CD14-positive monocyte (primary cell): ENCODE results near the gene COL5A2. TPM values are rescaled to one million over a fixed set of nuclear protein-coding genes. Genes with fewer than 3 reads are reported as not detected.

Experiments
- DNase-seq, 3 donors: peaks; one replicate each; pipeline ENCODE4 v3.0.0-alpha.2; 2011 to 2022
- H2AFZ ChIP-seq: 2 replicates; pipeline ENCODE4 v1.6.0; 2012; ENCODE audit warnings: mild to moderate bottlenecking, low read depth, low read length, inconsistent platforms; ENCODE audit not compliant: insufficient read depth, poor library complexity, severe bottlenecking
- H3K27ac ChIP-seq, 2 donors: 1 replicate in 1 of 2; 2 replicates in 1 of 2; pipeline ENCODE4 v1.5.1; 2012 to 2013; ENCODE audit warnings: low read length in 2 of 2, control low read depth in 1 of 2, inconsistent platforms in 1 of 2, low read depth in 1 of 2, mild to moderate bottlenecking in 1 of 2
- H3K27me3 ChIP-seq, 2 donors: one replicate each; pipeline versions ENCODE4 v1.6.0 to v1.6.1; 2011 to 2013; ENCODE audit warnings: low read length in 2 of 2; ENCODE audit not compliant: control insufficient read depth in 2 of 2, insufficient read depth in 2 of 2
- H3K36me3 ChIP-seq, 2 donors: replicated peaks in 1 of 2; 1 replicate in 1 of 2; 2 replicates in 1 of 2; pipeline versions ENCODE4 v1.5.1 to v1.6.1; 2012 to 2013; ENCODE audit warnings: low read length in 2 of 2, control low read depth in 1 of 2, inconsistent platforms in 1 of 2, mild to moderate bottlenecking in 1 of 2; ENCODE audit not compliant: insufficient read depth in 2 of 2, control insufficient read depth in 1 of 2
- H3K4me1 ChIP-seq, 2 donors: 1 replicate in 1 of 2; 2 replicates in 1 of 2; pipeline versions ENCODE4 v1.5.1 to v1.6.1; 2012 to 2013; ENCODE audit warnings: low read length in 2 of 2, control low read depth in 1 of 2, inconsistent platforms in 1 of 2, mild to moderate bottlenecking in 1 of 2, moderate library complexity in 1 of 2; ENCODE audit not compliant: insufficient read depth in 2 of 2, control insufficient read depth in 1 of 2
- H3K4me2 ChIP-seq: replicated peaks from 2 replicates; pipeline ENCODE3; 2012; ENCODE audit warnings: low read length, moderate library complexity, mild to moderate bottlenecking; ENCODE audit not compliant: poor library complexity, severe bottlenecking; ENCODE audit errors: extremely low read depth
- H3K4me3 ChIP-seq, 3 experiments: fragments of 200-600 bp in 1 of 3; sonication (generic) in 1 of 3; replicated peaks in 1 of 3; 1 replicate in 2 of 3; 2 replicates in 1 of 3; pipeline ENCODE4 v1.5.1; 2011 to 2013; ENCODE audit warnings: low read length in 3 of 3, mild to moderate bottlenecking in 3 of 3, control low read depth in 2 of 3, low read depth in 2 of 3, inconsistent platforms in 1 of 3, moderate library complexity in 1 of 3
- H3K79me2 ChIP-seq: 2 replicates; pipeline ENCODE4 v1.6.0; 2012; ENCODE audit warnings: mild to moderate bottlenecking, control low read depth, inconsistent platforms, low read length, moderate library complexity; ENCODE audit not compliant: insufficient read depth
- H3K9ac ChIP-seq: 2 replicates; pipeline ENCODE4 v1.6.0; 2017; ENCODE audit warnings: low read length, mild to moderate bottlenecking; ENCODE audit not compliant: insufficient read depth, poor library complexity, severe bottlenecking
- H3K9me3 ChIP-seq, 2 donors: replicated peaks in 1 of 2; 1 replicate in 1 of 2; 2 replicates in 1 of 2; pipeline versions ENCODE4 v1.5.1 to v1.6.1; 2012 to 2013; ENCODE audit warnings: low read length in 2 of 2, control low read depth in 1 of 2; ENCODE audit not compliant: control insufficient read depth in 1 of 2, insufficient read depth in 1 of 2
- H4K20me1 ChIP-seq: 2 replicates; pipeline ENCODE4 v1.6.0; 2012; ENCODE audit warnings: mild to moderate bottlenecking, low read length, control low read depth, moderate library complexity; ENCODE audit not compliant: insufficient read depth
- H3K27ac Mint-ChIP-seq, 7 donors: one replicate each; pipeline ENCODE4 v1.8.0; 2020; ENCODE audit warnings: mild to moderate bottlenecking in 7 of 7, mixed read lengths in 7 of 7, moderate library complexity in 6 of 7, inconsistent platforms in 2 of 7
- H3K27me3 Mint-ChIP-seq, 3 donors: one replicate each; pipeline ENCODE4 v1.8.0; 2021 to 2022; ENCODE audit warnings: low read depth in 3 of 3, mild to moderate bottlenecking in 3 of 3, mixed read lengths in 3 of 3, moderate library complexity in 3 of 3, inconsistent platforms in 1 of 3
- H3K36me3 Mint-ChIP-seq, 2 donors: one replicate each; pipeline ENCODE4 v1.8.0; 2020; ENCODE audit warnings: mixed read lengths in 2 of 2, inconsistent platforms in 1 of 2, mild to moderate bottlenecking in 1 of 2
- H3K4me1 Mint-ChIP-seq: one replicate; pipeline ENCODE4 v1.8.0; 2020; ENCODE audit warnings: mild to moderate bottlenecking, mixed read lengths
- H3K4me3 Mint-ChIP-seq, 2 donors: one replicate each; pipeline ENCODE4 v1.8.0; 2020; ENCODE audit warnings: mild to moderate bottlenecking in 2 of 2, mixed read lengths in 2 of 2, moderate library complexity in 1 of 2
- H3K9me3 Mint-ChIP-seq, 7 donors: one replicate each; pipeline ENCODE4 v1.8.0; 2020 to 2022; ENCODE audit warnings: mixed read lengths in 7 of 7, mild to moderate bottlenecking in 6 of 7, moderate library complexity in 6 of 7, inconsistent platforms in 2 of 7
- CTCF ChIP-seq: fragments of 200-600 bp; IDR thresholded peaks from one replicate; pipeline ENCODE4 v1.8.0; 2022; ENCODE audit warnings: antibody characterized with exemption, mild to moderate bottlenecking
- WGBS: methylation state at CpG from one replicate; pipeline ENCODE4 v1.1.5; 2013; ENCODE audit warnings: missing lambda C conversion rate; ENCODE audit not compliant: insufficient coverage; 5-methylcytosine and 5-hydroxymethylcytosine counted together
- intact Hi-C, 2 donors: fragments of 100-400 bp; cut with micrococcal nuclease; formaldehyde crosslinking; loops; one replicate each; pipeline versions ENCODE4 v1.15.0 to v1.15.1; 2023
- polyA plus RNA-seq, 3 donors: library from polyadenylated mRNA; depleted of rRNA in 1 of 3; unstranded in 2 of 3; stranded (reverse) in 1 of 3; fragments of 300-500 nt in 2 of 3; fragments of >200 nt in 1 of 3; fragmentation: Illumina TruSeq in 2 of 3; gene quantifications; 1 replicate in 2 of 3; 2 replicates in 1 of 3; pipeline ENCODE4 v1.2.3, GENCODE V29; 2012 to 2021

Gene COL5A2
- polyA plus RNA-seq, 3 donors: 0.13 TPM; not detected in 2

- Histone ChIP-seq H3K4me3 (no peak overlapping the region), H3K36me3 (no peaks in the 10 kb centered on the region), H4K20me1 (no peaks in the 10 kb centered on the region), H3K27ac (no peak overlapping the region), H3K9ac (no peak overlapping the region), H2AFZ (no peak overlapping the region), H3K9me3 (no peaks in the 10 kb centered on the region), H3K4me2 (no peak overlapping the region), H3K4me1 (no peaks in the 10 kb centered on the region), H3K79me2 (no peaks in the 10 kb centered on the region), H3K27me3 (no peaks in the 10 kb centered on the region)
- no peak for DNase-seq
- H3K4me1 Mint-ChIP-seq: no peaks in the 10 kb centered on the region
- peaks cover 0 to 1% (median 0%) of the 10 kb centered on the region in 3 donors for H3K27me3 Mint-ChIP-seq
- H3K27ac Mint-ChIP-seq: no peak overlapping the region
- no peak for TF ChIP-seq CTCF
- H3K4me3 Mint-ChIP-seq: no peak overlapping the region
- intact Hi-C loops: no loop called here
- no peaks in the 10 kb centered on the region for H3K36me3 Mint-ChIP-seq
- H3K9me3 Mint-ChIP-seq: no peaks in the 10 kb centered on the region
- no CpG with 5 or more reads among the region's 3 CpGs for WGBS
These were observed 97.1 kb downstream of the COL5A2 start for GRCh38 chr2:189082376-189082975.

GRCh38 chr2:189076572-189076971 is 103.0 kb downstream of the COL5A2 start:
- no peak overlapping the region for H3K27ac Mint-ChIP-seq
- H3K9me3 Mint-ChIP-seq: no peaks in the 10 kb centered on the region
- H3K4me3 Mint-ChIP-seq: no peak overlapping the region
- no peak overlapping the region for H3K4me3 ChIP-seq
- H3K27me3 Mint-ChIP-seq: no peaks in the 10 kb centered on the region
- H3K4me1 Mint-ChIP-seq: no peaks in the 10 kb centered on the region
- H3K9me3 ChIP-seq: no peaks in the 10 kb centered on the region
- 91% methylated on average over 3 of the region's 3 CpGs for WGBS
- no peak overlapping the region for H3K4me2 ChIP-seq
- H3K79me2 ChIP-seq: no peaks in the 10 kb centered on the region
- H3K4me1 ChIP-seq: no peaks in the 10 kb centered on the region
- no peak for DNase-seq
- no peaks in the 10 kb centered on the region for H3K27me3 ChIP-seq
- no peaks in the 10 kb centered on the region for H3K36me3 Mint-ChIP-seq
- no peak overlapping the region for H2AFZ ChIP-seq
- TF ChIP-seq CTCF: no peak
- no peak overlapping the region for H3K27ac ChIP-seq
- no peaks in the 10 kb centered on the region for H3K36me3 ChIP-seq
- H3K9ac ChIP-seq: no peak overlapping the region
- H4K20me1 ChIP-seq: no peaks in the 10 kb centered on the region
- intact Hi-C loops: no loop called here
